Measurements from ENCODE around the gene BBS12.
"Not testable (repeated sequence)": the region's sequence is repeated elsewhere in the genome, so short reads cannot be mapped to it uniquely, and the experiment has no call there.

Gene BBS12

DNA sequence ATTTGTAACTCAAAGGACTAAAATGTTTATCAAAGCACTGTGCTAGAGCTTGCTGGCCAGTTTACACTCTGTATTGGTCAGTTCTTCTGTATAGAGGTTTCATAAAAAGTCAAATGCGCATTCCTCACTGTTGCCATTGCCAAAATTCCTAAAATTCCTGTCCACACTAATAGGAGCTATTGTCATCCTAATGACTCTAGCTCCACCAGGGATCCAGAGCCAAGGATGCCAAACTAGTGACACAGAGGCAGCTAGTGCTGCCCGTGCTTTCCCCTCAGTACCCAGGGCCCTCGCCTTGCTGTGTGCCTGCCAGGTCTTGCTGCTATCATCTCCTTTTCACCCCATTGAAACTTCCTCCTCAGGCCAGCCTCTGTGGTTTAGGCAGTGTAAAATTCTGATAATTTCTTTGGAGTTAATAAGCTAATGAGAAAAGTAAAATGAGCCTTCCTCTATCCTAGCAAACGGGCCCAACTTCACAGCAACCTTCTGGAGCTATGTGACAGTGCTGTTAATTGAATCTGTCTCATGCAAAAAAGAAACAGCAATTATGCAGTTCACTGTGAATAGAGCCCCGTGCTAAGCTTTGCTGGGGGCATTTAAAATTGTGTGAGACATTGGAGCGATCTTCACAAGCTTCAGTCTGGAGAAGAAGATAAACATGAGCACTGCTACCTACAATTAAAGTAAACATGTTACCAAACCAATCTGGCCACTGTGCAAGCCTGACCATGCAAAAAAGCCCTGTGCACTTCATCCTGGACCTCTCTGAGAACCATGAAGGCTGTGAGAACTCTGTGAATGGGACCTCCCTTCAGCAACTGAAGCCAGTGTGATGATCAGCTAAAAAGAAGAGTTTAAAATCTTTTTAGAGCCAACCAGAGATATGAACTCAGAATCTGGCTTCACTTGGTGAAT, 51.1 kb downstream of the BBS12 start:
- H3K9me3 ChIP-seq (ENCODE audit: insufficient read depth, low read length) = no peaks in the 10 kb centered on the region
- no peak overlapping the region for H3K27ac ChIP-seq (ENCODE audit: low read depth, low read length)
- no peak overlapping the region for H3K4me3 ChIP-seq (ENCODE audit: insufficient read depth, low read length, poor library complexity, severe bottlenecking)
- H3K27me3 ChIP-seq (ENCODE audit: low read length) = no peaks in the 10 kb centered on the region
- H2AFZ ChIP-seq (ENCODE audit: low read depth, low read length, severe bottlenecking) = no peak overlapping the region
- H3K4me2 ChIP-seq (ENCODE audit: low read depth, low read length, poor library complexity, severe bottlenecking) = no peak overlapping the region
- H3F3A ChIP-seq (ENCODE audit: insufficient read depth) = no peaks in the 10 kb centered on the region
- H3K9ac ChIP-seq (ENCODE audit: low read length) = no peak overlapping the region
- H3K36me3 ChIP-seq (ENCODE audit: low read length) = no peaks in the 10 kb centered on the region
- no peaks in the 10 kb centered on the region for H3K79me2 ChIP-seq (ENCODE audit: insufficient read depth, low read length)
- H3K9me2 ChIP-seq (replicated peaks; ENCODE audit: insufficient read depth, low read length) = no peaks in the 10 kb centered on the region
- H4K20me1 ChIP-seq (ENCODE audit: low read depth, low read length) = no peaks in the 10 kb centered on the region
- TF ChIP-seq EZH2phosphoT487 (conservative IDR thresholded peaks at IDR 0.05; ENCODE audit: low read length) (no peak), CTCF (IDR thresholded peaks at IDR 0.05; ENCODE audit: insufficient read depth, low read length, poor library complexity, severe bottlenecking) (no peak)

DNA sequence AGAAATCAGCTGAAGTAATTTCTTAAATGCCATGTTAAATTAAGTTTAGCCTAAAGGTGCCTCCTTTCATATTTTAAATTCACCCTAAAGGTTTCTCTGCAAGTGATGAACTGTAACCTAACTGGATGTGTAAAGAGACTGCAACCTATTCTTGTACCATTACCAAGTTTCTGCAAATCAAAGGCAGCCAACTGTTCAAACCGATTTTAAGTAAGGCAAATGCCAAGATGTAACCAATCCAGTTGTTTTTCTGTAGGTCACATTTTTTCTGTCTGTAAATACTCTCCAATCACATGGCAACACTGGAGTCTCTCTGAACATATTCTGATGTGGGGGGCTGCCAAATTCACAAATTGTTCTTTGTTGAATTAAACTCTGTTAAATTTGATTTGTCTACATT, 51.8 kb downstream of the BBS12 start:
- no peaks in the 10 kb centered on the region for H3F3A ChIP-seq (ENCODE audit: insufficient read depth)
- H3K9ac ChIP-seq (ENCODE audit: low read length) = no peak overlapping the region
- H3K27ac ChIP-seq (ENCODE audit: low read depth, low read length) = no peak overlapping the region
- H3K9me3 ChIP-seq (ENCODE audit: insufficient read depth, low read length) = no peaks in the 10 kb centered on the region
- no peaks in the 10 kb centered on the region for H3K36me3 ChIP-seq (ENCODE audit: low read length)
- H4K20me1 ChIP-seq (ENCODE audit: low read depth, low read length) = no peaks in the 10 kb centered on the region
- H3K9me2 ChIP-seq (replicated peaks; ENCODE audit: insufficient read depth, low read length) = no peaks in the 10 kb centered on the region
- TF ChIP-seq EZH2phosphoT487 (conservative IDR thresholded peaks at IDR 0.05; ENCODE audit: low read length) = no peak
- no peak for TF ChIP-seq CTCF (IDR thresholded peaks at IDR 0.05; ENCODE audit: insufficient read depth, low read length, poor library complexity, severe bottlenecking)
- H3K4me2 ChIP-seq (ENCODE audit: low read depth, low read length, poor library complexity, severe bottlenecking) = no peak overlapping the region
- H3K4me3 ChIP-seq (ENCODE audit: insufficient read depth, low read length, poor library complexity, severe bottlenecking) = no peak overlapping the region
- no peaks in the 10 kb centered on the region for H3K27me3 ChIP-seq (ENCODE audit: low read length)
- no peaks in the 10 kb centered on the region for H3K79me2 ChIP-seq (ENCODE audit: insufficient read depth, low read length)
- H2AFZ ChIP-seq (ENCODE audit: low read depth, low read length, severe bottlenecking) = no peak overlapping the region

GRCh38 chr4:122785099-122785498, 52.6 kb downstream of the BBS12 start:
- Histone ChIP-seq H3K79me2 (ENCODE audit: insufficient read depth, low read length) (no peaks in the 10 kb centered on the region), H4K20me1 (ENCODE audit: low read depth, low read length) (no peaks in the 10 kb centered on the region), H3K36me3 (ENCODE audit: low read length) (no peaks in the 10 kb centered on the region), H3K4me3 (ENCODE audit: insufficient read depth, low read length, poor library complexity, severe bottlenecking) (no peak overlapping the region), H3K9ac (ENCODE audit: low read length) (no peak overlapping the region), H3K27me3 (ENCODE audit: low read length) (no peaks in the 10 kb centered on the region), H3F3A (ENCODE audit: insufficient read depth) (no peaks in the 10 kb centered on the region), H3K4me2 (ENCODE audit: low read depth, low read length, poor library complexity, severe bottlenecking) (no peak overlapping the region), H3K27ac (ENCODE audit: low read depth, low read length) (no peak overlapping the region), H3K9me2 (replicated peaks; ENCODE audit: insufficient read depth, low read length) (no peaks in the 10 kb centered on the region), H3K9me3 (ENCODE audit: insufficient read depth, low read length) (no peaks in the 10 kb centered on the region), H2AFZ (ENCODE audit: low read depth, low read length, severe bottlenecking) (no peak overlapping the region)
- TF ChIP-seq CTCF (IDR thresholded peaks at IDR 0.05; ENCODE audit: insufficient read depth, low read length, poor library complexity, severe bottlenecking) (no peak), EZH2phosphoT487 (conservative IDR thresholded peaks at IDR 0.05; ENCODE audit: low read length) (no peak)

GRCh38 chr4:122786296-122786695, 53.8 kb downstream of the BBS12 start:
- not testable (repeated sequence) for H3K4me2 ChIP-seq (ENCODE audit: low read depth, low read length, poor library complexity, severe bottlenecking); H4K20me1 ChIP-seq (ENCODE audit: low read depth, low read length); H3K79me2 ChIP-seq (ENCODE audit: insufficient read depth, low read length); H2AFZ ChIP-seq (ENCODE audit: low read depth, low read length, severe bottlenecking); H3K9me2 ChIP-seq (replicated peaks; ENCODE audit: insufficient read depth, low read length); H3F3A ChIP-seq (ENCODE audit: insufficient read depth); H3K9ac ChIP-seq (ENCODE audit: low read length); H3K27me3 ChIP-seq (ENCODE audit: low read length); H3K36me3 ChIP-seq (ENCODE audit: low read length); H3K27ac ChIP-seq (ENCODE audit: low read depth, low read length); H3K9me3 ChIP-seq (ENCODE audit: insufficient read depth, low read length); H3K4me3 ChIP-seq (ENCODE audit: insufficient read depth, low read length, poor library complexity, severe bottlenecking)

DNA sequence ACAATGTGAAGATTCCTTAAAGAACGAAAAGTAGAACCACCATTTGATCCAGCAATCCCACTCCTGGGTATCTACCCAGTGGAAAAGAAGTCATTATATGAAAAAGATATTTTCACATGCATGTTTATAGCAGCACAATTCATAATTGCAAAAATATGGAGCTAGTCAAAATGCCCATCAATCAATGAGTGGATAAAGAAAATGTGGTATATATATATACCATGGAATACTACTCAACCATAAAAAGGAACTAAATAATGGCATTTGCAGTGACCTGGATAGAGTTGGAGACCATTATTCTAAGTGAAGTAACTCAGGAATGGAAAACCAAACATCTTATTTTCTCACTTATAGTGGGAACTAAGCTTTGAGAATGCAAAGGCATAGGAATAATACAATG, 54.4 kb downstream of the BBS12 start:
- H2AFZ ChIP-seq (ENCODE audit: low read depth, low read length, severe bottlenecking); H3K9me2 ChIP-seq (replicated peaks; ENCODE audit: insufficient read depth, low read length); H3K4me3 ChIP-seq (ENCODE audit: insufficient read depth, low read length, poor library complexity, severe bottlenecking); H3K9ac ChIP-seq (ENCODE audit: low read length); H3K27me3 ChIP-seq (ENCODE audit: low read length); H3K36me3 ChIP-seq (ENCODE audit: low read length); H4K20me1 ChIP-seq (ENCODE audit: low read depth, low read length); H3K79me2 ChIP-seq (ENCODE audit: insufficient read depth, low read length); H3K4me2 ChIP-seq (ENCODE audit: low read depth, low read length, poor library complexity, severe bottlenecking); H3K27ac ChIP-seq (ENCODE audit: low read depth, low read length); H3F3A ChIP-seq (ENCODE audit: insufficient read depth); H3K9me3 ChIP-seq (ENCODE audit: insufficient read depth, low read length): not testable (repeated sequence)

Data from SU-DHL-6 (cell line).